B cell (primary cell): ENCODE measurements around the gene TRIM66. TPM values are rescaled to one million over a fixed set of nuclear protein-coding genes. Genes with fewer than 3 reads are reported as not detected.

Experiments used
- ATAC-seq: fragments of 200-7000 bp; cut with Tn5 transposase; one replicate; pipeline ENCODE4 v1.10.0; 2021; ENCODE audit warnings: low read depth, mild to moderate bottlenecking, moderate number of reproducible peaks, moderate library complexity
- CTCF ChIA-PET: fragments of 350-600 bp; sonication (Branson Sonifier 250); formaldehyde crosslinking; loops from one replicate; lab custom pipeline; 2021; ENCODE audit warnings: antibody characterized with exemption, inconsistent platforms; lab: Charles Lee
- POLR2A ChIA-PET: fragments of 350-600 bp; sonication (Branson Sonifier 250); formaldehyde crosslinking; loops from one replicate; lab custom pipeline; 2021; ENCODE audit warnings: antibody characterized with exemption; lab: Charles Lee
- DNase-seq: peaks from one replicate; pipeline ENCODE4 v3.0.0; 2013
- H2AFZ ChIP-seq: 2 replicates; pipeline ENCODE4 v1.6.1; 2012; ENCODE audit warnings: mild to moderate bottlenecking, low read depth, low read length; ENCODE audit not compliant: insufficient read depth, poor library complexity, severe bottlenecking
- H3K27ac ChIP-seq, 2 donors: 1 replicate in 1 of 2; 2 replicates in 1 of 2; pipeline ENCODE4 v1.5.1; 2012 to 2013; ENCODE audit warnings: low read length in 2 of 2, mild to moderate bottlenecking in 2 of 2, moderate library complexity in 1 of 2
- H3K27me3 ChIP-seq, 4 experiments: fragments of 200-600 bp in 1 of 4; sonication (generic) in 1 of 4; replicated peaks in 1 of 4; 1 replicate in 2 of 4; 2 replicates in 2 of 4; pipeline versions ENCODE4 v1.6.1 to v1.7.0; 2013 to 2016; ENCODE audit warnings: low read length in 3 of 4, mild to moderate bottlenecking in 2 of 4, mixed read lengths in 1 of 4, moderate library complexity in 1 of 4; ENCODE audit not compliant: insufficient read depth in 4 of 4, control insufficient read depth in 3 of 4; ENCODE audit errors: control extremely low read depth in 1 of 4
- H3K36me3 ChIP-seq, 2 experiments: replicated peaks in 1 of 2; 1 replicate in 1 of 2; 2 replicates in 1 of 2; pipeline versions ENCODE4 v1.6.1 to v1.7.1; 2013; ENCODE audit warnings: low read length in 1 of 2; ENCODE audit not compliant: insufficient read depth in 2 of 2, control insufficient read depth in 1 of 2; ENCODE audit errors: control extremely low read depth in 1 of 2, extremely low read depth in 1 of 2
- H3K4me1 ChIP-seq, 2 donors: fragments of 200-600 bp in 1 of 2; sonication (generic) in 1 of 2; 1 replicate in 1 of 2; 2 replicates in 1 of 2; pipeline versions ENCODE4 v1.5.1 to v1.6.1; 2013 to 2017; ENCODE audit warnings: low read length in 2 of 2; ENCODE audit not compliant: control insufficient read depth in 2 of 2, insufficient read depth in 2 of 2
- H3K4me2 ChIP-seq: replicated peaks from 2 replicates; pipeline ENCODE3; 2012; ENCODE audit warnings: mild to moderate bottlenecking, low read depth, low read length; ENCODE audit not compliant: poor library complexity, severe bottlenecking
- H3K4me3 ChIP-seq, 5 experiments: fragments of 200-600 bp in 1 of 5; sonication (generic) in 1 of 5; 1 replicate in 3 of 5; 2 replicates in 2 of 5; pipeline versions ENCODE4 v1.5.1 to v1.7.0; 2011 to 2016; ENCODE audit warnings: low read length in 4 of 5, mild to moderate bottlenecking in 4 of 5, low read depth in 2 of 5, control low read depth in 1 of 5, moderate library complexity in 1 of 5; ENCODE audit not compliant: insufficient read depth in 1 of 5; ENCODE audit errors: control extremely low read depth in 1 of 5, extremely low read depth in 1 of 5
- H3K79me2 ChIP-seq: fragments of 200-600 bp; sonication (generic); one replicate; pipeline ENCODE4 v1.6.0; 2016; ENCODE audit warnings: low read length; ENCODE audit not compliant: control insufficient read depth, insufficient read depth
- H3K9ac ChIP-seq: fragments of 200-600 bp; sonication (generic); 2 replicates; pipeline ENCODE4 v1.6.1; 2017; ENCODE audit warnings: mild to moderate bottlenecking, low read length, moderate library complexity
- H3K9me3 ChIP-seq, 3 donors: one replicate each; pipeline versions ENCODE4 v1.6.1 to v1.7.1; 2013; ENCODE audit warnings: low read length in 2 of 3; ENCODE audit not compliant: control insufficient read depth in 2 of 3, insufficient read depth in 1 of 3; ENCODE audit errors: control extremely low read depth in 1 of 3
- H4K20me1 ChIP-seq: 2 replicates; pipeline ENCODE4 v1.6.0; 2012; ENCODE audit warnings: mild to moderate bottlenecking, low read length; ENCODE audit not compliant: insufficient read depth, control insufficient read depth, poor library complexity, severe bottlenecking
- H3K27ac Mint-ChIP-seq: one replicate; pipeline ENCODE4 v1.8.0; 2021; ENCODE audit warnings: mixed read lengths
- H3K27me3 Mint-ChIP-seq: one replicate; pipeline ENCODE4 v1.8.0; 2021; ENCODE audit warnings: mixed read lengths
- H3K4me1 Mint-ChIP-seq: one replicate; pipeline ENCODE4 v1.8.0; 2021; ENCODE audit warnings: mixed read lengths
- H3K4me3 Mint-ChIP-seq: one replicate; pipeline ENCODE4 v1.8.0; 2021; ENCODE audit warnings: mixed read lengths
- H3K9me3 Mint-ChIP-seq: one replicate; pipeline ENCODE4 v1.8.0; 2022; ENCODE audit warnings: mixed read lengths; ENCODE audit not compliant: insufficient read depth
- EZH2 ChIP-seq: IDR thresholded peaks from 2 replicates; pipeline ENCODE4 v1.6.1; 2012; ENCODE audit warnings: borderline replicate concordance, low read depth, mild to moderate bottlenecking, moderate library complexity, low read length; ENCODE audit not compliant: insufficient read depth, poor library complexity, severe bottlenecking
- WGBS: methylation state at CpG from one replicate; pipeline ENCODE4 v1.1.5; 2013; ENCODE audit warnings: missing lambda C conversion rate; ENCODE audit not compliant: insufficient coverage; 5-methylcytosine and 5-hydroxymethylcytosine counted together
- intact Hi-C: fragments of 100-400 bp; cut with micrococcal nuclease; formaldehyde crosslinking; loops from one replicate; pipeline ENCODE4 v1.10.0; 2022
- polyA plus RNA-seq: library from polyadenylated mRNA; depleted of rRNA; stranded (reverse); fragments of >200 nt; gene quantifications from 2 replicates; pipeline ENCODE4 v1.2.3, GENCODE V29; 2012
- total RNA-seq, 2 donors: library from RNA; stranded (reverse); fragments of 120-200 nt in 1 of 2; gene quantifications; 1 replicate in 1 of 2; 2 replicates in 1 of 2; pipeline versions ENCODE4 v1.2.3 to v1.2.4, GENCODE V29; 2013 to 2022
- TF ChIP-seq, protein P1 (sequence below): fragments of 200-600 bp; IDR thresholded peaks from one replicate; pipeline ENCODE4 v1.8.0; 2022; ENCODE audit warnings: antibody characterized with exemption, mild to moderate bottlenecking

The TRIM66 gene
- total and polyA plus RNA-seq, 2 donors (not counting 1 experiment from before 2014, with no cell fraction given), result 11.1 to 21.1 TPM

DNA sequence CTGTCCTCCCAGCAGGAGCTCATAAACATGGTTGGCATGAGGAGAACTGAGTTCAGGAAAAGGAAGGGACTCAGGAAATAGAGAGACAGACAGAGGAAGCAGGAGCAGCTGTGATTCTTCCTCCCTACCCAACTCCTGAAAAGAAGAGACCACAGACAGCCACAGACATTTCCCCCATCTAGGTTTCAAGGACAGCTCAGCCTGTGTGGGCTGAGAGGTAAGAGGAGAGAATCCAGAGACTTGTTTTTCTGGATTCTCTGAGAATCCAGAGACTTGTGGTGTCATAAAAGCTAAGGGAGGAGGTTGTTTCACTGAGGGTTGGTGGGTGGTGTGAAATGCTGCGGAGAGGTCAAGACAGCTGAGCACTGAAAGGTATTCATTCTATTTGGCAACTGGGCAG lies 69.4 kb downstream of the TRIM66 start:
- Histone ChIP-seq H3K4me1 (no peaks in the 10 kb centered on the region), H3K9me3 (no peaks in the 10 kb centered on the region), H3K4me3 (no peak overlapping the region), H4K20me1 (no peaks in the 10 kb centered on the region), H3K27ac (no peak overlapping the region), H2AFZ (no peak overlapping the region), H3K79me2 (no peaks in the 10 kb centered on the region), H3K36me3 (peaks cover 0 to 16% of the 10 kb centered on the region in 2 experiments), H3K9ac (no peak overlapping the region), H3K4me2 (no peak overlapping the region), H3K27me3 (peaks cover 0 to 4% (median 0%) of the 10 kb centered on the region in 4 experiments)
- H3K4me3 Mint-ChIP-seq, result no peak overlapping the region
- 94% methylated on average over 1 of the region's 1 CpG for WGBS
- no peak for DNase-seq
- H3K9me3 Mint-ChIP-seq, result no peaks in the 10 kb centered on the region
- intact Hi-C loops, result no loop called here
- H3K27me3 Mint-ChIP-seq, result no peaks in the 10 kb centered on the region
- H3K4me1 Mint-ChIP-seq, result no peaks in the 10 kb centered on the region
- ChIA-PET POLR2A (no interaction called here), CTCF (no interaction called here)
- no peak for ATAC-seq
- no peak overlapping the region for H3K27ac Mint-ChIP-seq
- TF ChIP-seq, protein P1, sequence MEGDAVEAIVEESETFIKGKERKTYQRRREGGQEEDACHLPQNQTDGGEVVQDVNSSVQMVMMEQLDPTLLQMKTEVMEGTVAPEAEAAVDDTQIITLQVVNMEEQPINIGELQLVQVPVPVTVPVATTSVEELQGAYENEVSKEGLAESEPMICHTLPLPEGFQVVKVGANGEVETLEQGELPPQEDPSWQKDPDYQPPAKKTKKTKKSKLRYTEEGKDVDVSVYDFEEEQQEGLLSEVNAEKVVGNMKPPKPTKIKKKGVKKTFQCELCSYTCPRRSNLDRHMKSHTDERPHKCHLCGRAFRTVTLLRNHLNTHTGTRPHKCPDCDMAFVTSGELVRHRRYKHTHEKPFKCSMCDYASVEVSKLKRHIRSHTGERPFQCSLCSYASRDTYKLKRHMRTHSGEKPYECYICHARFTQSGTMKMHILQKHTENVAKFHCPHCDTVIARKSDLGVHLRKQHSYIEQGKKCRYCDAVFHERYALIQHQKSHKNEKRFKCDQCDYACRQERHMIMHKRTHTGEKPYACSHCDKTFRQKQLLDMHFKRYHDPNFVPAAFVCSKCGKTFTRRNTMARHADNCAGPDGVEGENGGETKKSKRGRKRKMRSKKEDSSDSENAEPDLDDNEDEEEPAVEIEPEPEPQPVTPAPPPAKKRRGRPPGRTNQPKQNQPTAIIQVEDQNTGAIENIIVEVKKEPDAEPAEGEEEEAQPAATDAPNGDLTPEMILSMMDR, result no peak
- no peak for TF ChIP-seq EZH2

DNA sequence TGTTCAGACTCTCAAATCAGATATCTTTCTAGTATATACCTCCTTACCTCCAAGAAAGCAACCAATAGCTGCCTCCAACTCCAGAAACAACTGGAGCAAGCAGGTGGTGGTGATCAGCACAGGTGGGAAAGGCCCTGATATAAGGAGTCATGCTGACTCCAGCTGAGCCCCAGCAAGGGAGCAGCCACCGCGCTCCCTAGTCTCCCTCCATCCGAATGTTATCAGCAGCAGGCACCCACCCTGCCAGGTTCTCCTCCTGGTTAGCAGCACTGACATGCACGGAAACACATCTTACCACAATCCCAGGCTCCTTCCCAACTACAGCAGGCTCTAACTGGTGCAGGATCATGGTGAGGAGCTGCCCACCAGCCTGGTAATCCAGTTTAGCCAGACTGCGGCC lies 69.9 kb downstream of the TRIM66 start:
- Histone ChIP-seq H4K20me1 (no peaks in the 10 kb centered on the region), H3K4me2 (no peak overlapping the region), H3K9ac (no peak overlapping the region), H2AFZ (no peak overlapping the region), H3K4me3 (no peak overlapping the region), H3K27ac (no peak overlapping the region), H3K36me3 (peaks cover 0 to 14% of the 10 kb centered on the region in 2 experiments), H3K9me3 (no peaks in the 10 kb centered on the region), H3K4me1 (no peaks in the 10 kb centered on the region), H3K79me2 (no peaks in the 10 kb centered on the region), H3K27me3 (peaks cover 0 to 4% (median 0%) of the 10 kb centered on the region in 4 experiments)
- CTCF ChIA-PET, result no interaction called here
- Mint-ChIP-seq H3K4me1 (no peaks in the 10 kb centered on the region), H3K27ac (no peak overlapping the region), H3K27me3 (no peaks in the 10 kb centered on the region), H3K4me3 (no peak overlapping the region), H3K9me3 (no peaks in the 10 kb centered on the region)
- no peak for ATAC-seq
- POLR2A ChIA-PET, result no interaction called here
- intact Hi-C loops, result no loop called here
- TF ChIP-seq, protein P1, result no peak
- no peak for TF ChIP-seq EZH2
- WGBS, result 93% methylated on average over 4 of the region's 5 CpGs
- no peak for DNase-seq
